Erythroblast (primary cell): Measurements from ENCODE around the gene IBA57.

ENCODE experiments used
- GATA1 ChIP-seq: IDR thresholded peaks from 2 replicates; pipeline ENCODE4 v1.6.1; 2011; ENCODE audit warnings: low read depth, mild to moderate bottlenecking, control low read depth, low read length, moderate library complexity
- POLR2A ChIP-seq: IDR thresholded peaks from 2 replicates; pipeline ENCODE4 v1.6.1; 2011; ENCODE audit warnings: mild to moderate bottlenecking, low read length

DNA sequence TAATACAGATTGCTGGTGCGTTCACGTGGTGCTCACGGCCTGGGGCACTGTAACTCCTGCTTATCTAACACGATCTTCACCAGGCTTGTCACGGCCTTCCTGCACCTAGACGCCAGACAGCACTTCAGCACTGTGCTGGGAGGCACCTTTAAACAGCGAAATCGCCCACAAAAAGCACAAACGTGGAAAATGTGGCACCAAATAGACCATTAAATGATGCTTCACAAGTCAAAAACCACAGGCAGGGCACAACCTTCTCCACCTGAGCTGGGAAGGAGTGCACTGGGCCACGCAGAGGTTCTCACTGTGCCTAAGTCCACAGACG is 20.0 kb downstream of the IBA57 start:
- TF ChIP-seq POLR2A (no peak), GATA1 (no peak)
